K562 (cell line): ENCODE data around the gene RNU1-2. TPM values are rescaled to one million over a fixed set of nuclear protein-coding genes. Genes with fewer than 3 reads are reported as not detected.
"Not testable (repeated sequence)": the region's sequence is repeated elsewhere in the genome, so short reads cannot be mapped to it uniquely, and the experiment has no call there.

Source experiments
- ATAC-seq: fragments of 200-7000 bp; cut with Tn5 transposase; 3 replicates; pipeline ENCODE4 v1.9.1; 2020; ENCODE audit warnings: moderate library complexity
- BruUV-seq: library from RNA; stranded (reverse); fragments of 400-500 nt; replicated peaks from 2 replicates; lab custom pipeline; 2021; lab: Mats Ljungman, UMichigan
- CTCF ChIA-PET: fragments of 300-600 bp; formaldehyde crosslinking; extraction: SDS; loops from one replicate; lab custom pipeline; 2021; ENCODE audit warnings: low intra/inter-chr PET ratio; lab: Yijun Ruan, JAX
- POLR2A ChIA-PET: fragments of 300-600, 350-650 bp; sonication (Branson Sonifier 250); formaldehyde crosslinking; extraction: SDS; loops from one replicate; lab custom pipeline; 2021; ENCODE audit warnings: antibody characterized with exemption, inconsistent platforms; lab: Yijun Ruan, JAX
- DNase-seq, 4 experiments: peaks; one replicate each; pipeline versions ENCODE4 v3.0.0 to v3.0.0-alpha.2; 2011 to 2018; ENCODE audit warnings: low spot score in 3 of 4, mixed read lengths in 3 of 4; ENCODE audit errors: extremely low read depth in 1 of 4
- FAIRE-seq: peaks from 2 replicates; lab custom pipeline; 2011; peaks lifted over from hg19 to GRCh38; lab: Jason Lieb, UNC
- H2AFZ ChIP-seq: 2 replicates; pipeline ENCODE4 v1.6.0; 2011; ENCODE audit warnings: low read depth, low read length, control low read depth, inconsistent platforms
- H3K27ac ChIP-seq: fragments of 200-600 bp; 3 replicates; pipeline ENCODE4 v1.8.0; 2011; ENCODE audit warnings: low read depth, mild to moderate bottlenecking, control low read depth, inconsistent platforms, low read length, moderate library complexity, mixed read lengths; ENCODE audit errors: extremely low read depth
- H3K27me3 ChIP-seq, 2 experiments: fragments of 300-600 bp in 1 of 2; 2 replicates in 1 of 2; 3 replicates in 1 of 2; pipeline versions ENCODE4 v1.6.0 to v1.8.0; 2011; ENCODE audit warnings: inconsistent platforms in 2 of 2, low read length in 2 of 2, mild to moderate bottlenecking in 1 of 2, mixed read lengths in 1 of 2, moderate library complexity in 1 of 2; ENCODE audit not compliant: control insufficient read depth in 2 of 2, insufficient read depth in 2 of 2
- H3K36me3 ChIP-seq: fragments of 300-600 bp; 3 replicates; pipeline ENCODE4 v1.8.0; 2011; ENCODE audit warnings: mild to moderate bottlenecking, low read length, inconsistent platforms; ENCODE audit not compliant: control insufficient read depth, insufficient read depth
- H3K4me1 ChIP-seq, 2 experiments: fragments of 200-600 bp in 1 of 2; replicated peaks in 1 of 2; 2 replicates in 1 of 2; 3 replicates in 1 of 2; pipeline versions ENCODE4 v1.5.1 to v1.8.0; 2011; ENCODE audit warnings: inconsistent platforms in 2 of 2, low read length in 2 of 2, mild to moderate bottlenecking in 1 of 2, mixed read lengths in 1 of 2, moderate library complexity in 1 of 2; ENCODE audit not compliant: control insufficient read depth in 2 of 2, insufficient read depth in 2 of 2
- H3K4me2 ChIP-seq: 2 replicates; pipeline ENCODE4 v1.6.1; 2011; ENCODE audit warnings: low read length, control low read depth, inconsistent platforms, mixed read lengths; ENCODE audit not compliant: insufficient read depth
- H3K4me3 ChIP-seq: fragments of 200-600 bp; sonication (generic), shearing (Covaris generic); 2 replicates; pipeline ENCODE4 v1.5.1; 2016; ENCODE audit warnings: control low read depth, inconsistent platforms
- H3K79me2 ChIP-seq: fragments of 200-600 bp; 3 replicates; pipeline ENCODE4 v1.8.0; 2011; ENCODE audit warnings: low read length, inconsistent platforms; ENCODE audit not compliant: control insufficient read depth, insufficient read depth
- H3K9ac ChIP-seq, 2 experiments: 2 replicates each; pipeline versions ENCODE4 v1.6.0 to v1.6.1; 2011; ENCODE audit warnings: low read depth in 2 of 2, low read length in 2 of 2, control low read depth in 1 of 2, inconsistent platforms in 1 of 2, mild to moderate bottlenecking in 1 of 2, mixed read lengths in 1 of 2; ENCODE audit not compliant: insufficient read depth in 1 of 2
- H3K9me1 ChIP-seq: one replicate; pipeline ENCODE4 v1.6.0; 2011; ENCODE audit warnings: inconsistent platforms, mild to moderate bottlenecking, low read length, moderate library complexity; ENCODE audit not compliant: control insufficient read depth, insufficient read depth
- H3K9me3 ChIP-seq: replicated peaks from 2 replicates; pipeline ENCODE4 v1.5.1; 2011; ENCODE audit warnings: low read depth, low read length, inconsistent platforms; ENCODE audit not compliant: control insufficient read depth, insufficient read depth
- H4K20me1 ChIP-seq: replicated peaks from 2 replicates; pipeline ENCODE4 v1.6.1; 2011; ENCODE audit warnings: low read length, inconsistent platforms, mixed read lengths; ENCODE audit not compliant: control insufficient read depth, insufficient read depth
- CXXC5 ChIP-seq: fragments of 250-450 bp; sonication (Bioruptor Pico); IDR thresholded peaks from 2 replicates; pipeline ENCODE4 v1.8.0; 2022; ENCODE audit warnings: inconsistent platforms, mild to moderate bottlenecking, moderate library complexity
- HDAC1 ChIP-seq, 2 experiments: fragments of 450-650 bp; IDR thresholded peaks; 2 replicates each; pipeline ENCODE4 v1.6.1; 2016 to 2017; ENCODE audit warnings: inconsistent platforms in 1 of 2, mild to moderate bottlenecking in 1 of 2, moderate library complexity in 1 of 2
- HMBOX1 ChIP-seq: sonication (generic); IDR thresholded peaks from 2 replicates; pipeline ENCODE4 v1.6.1; 2016
- MLLT1 ChIP-seq, 2 experiments: fragments of 450-650 bp; IDR thresholded peaks; 2 replicates each; pipeline ENCODE4 v1.6.1; 2016
- POLR2H ChIP-seq: IDR thresholded peaks from 2 replicates; pipeline ENCODE4 v1.6.1; 2016; ENCODE audit warnings: missing genetic modification characterization, low read depth, mild to moderate bottlenecking, control low read depth, missing compliant biosample characterization, moderate library complexity
- TBP ChIP-seq: optimal IDR thresholded peaks from 2 replicates; pipeline ENCODE3; 2011; ENCODE audit warnings: low read depth, low read length, improper control_type of control experiment
- WGBS: fragments of 100-300 bp; shearing (Covaris generic); methylation state at CpG from one replicate; pipeline ENCODE4 v1.1.6; 2016; ENCODE audit warnings: low coverage, mixed read lengths; ENCODE audit not compliant: insufficient coverage; ENCODE audit errors: missing lambda C conversion rate; 5-methylcytosine and 5-hydroxymethylcytosine counted together
- in situ Hi-C: fragments of 300-500 bp; cut with MboI; formaldehyde crosslinking; loops from 4 replicates; pipeline ENCODE4 v1.15.0; 2018; ENCODE audit warnings: inconsistent platforms, mixed read lengths
- intact Hi-C: fragments of 100-400 bp; cut with micrococcal nuclease; formaldehyde crosslinking; loops from 2 replicates; pipeline ENCODE4 v1.14.2; 2022
- polyA plus RNA-seq, 8 experiments: library from polyadenylated mRNA; depleted of rRNA in 4 of 8; stranded (reverse) in 5 of 8; unstranded in 3 of 8; fragments of >200 nt; fragmentation: Nextera tagmentation in 2 of 8; fragmentation: Illumina TruSeq in 1 of 8; extraction: Ambion mirVana in 2 of 8; extraction: Trizol in 1 of 8; gene quantifications; 2 replicates each; pipeline versions ENCODE4 v1.2.1 to v1.2.3, GENCODE V29; 2011 to 2014; ENCODE audit warnings: inconsistent platforms in 1 of 8, missing spikeins in 1 of 8
- total RNA-seq, 7 experiments: library from RNA; depleted of rRNA in 6 of 7; stranded (reverse); fragments of >200 nt in 6 of 7; fragmentation: Illumina TruSeq in 2 of 7; extraction: Trizol in 2 of 7; gene quantifications; 2 replicates each; pipeline versions ENCODE4 v1.2.1 to v1.2.3, GENCODE V29; 2011 to 2021; ENCODE audit warnings: low replicate concordance in 1 of 7
- TF ChIP-seq, protein P1 (sequence below): sonication (generic); formaldehyde crosslinking; IDR thresholded peaks from 2 replicates; pipeline ENCODE4 v1.8.1; 2023; ENCODE audit warnings: mild to moderate bottlenecking, missing genetic modification reagents

The RNU1-2 gene
- total and polyA plus RNA-seq, 9 of the 15 experiments (the other 6 are each of a cell fraction or from before 2014, with no cell fraction given), result under 0.01 to 32,823 (median 2,538) TPM; not detected in 4

GRCh38 chr1:16861832-16862245 lies 33.9 kb upstream of the RNU1-2 start (continued):
- 0 out of 2 replicates have a peak, but pooled peaks have one; percentile 42 for TF ChIP-seq HMBOX1
- TF ChIP-seq, protein P1, sequence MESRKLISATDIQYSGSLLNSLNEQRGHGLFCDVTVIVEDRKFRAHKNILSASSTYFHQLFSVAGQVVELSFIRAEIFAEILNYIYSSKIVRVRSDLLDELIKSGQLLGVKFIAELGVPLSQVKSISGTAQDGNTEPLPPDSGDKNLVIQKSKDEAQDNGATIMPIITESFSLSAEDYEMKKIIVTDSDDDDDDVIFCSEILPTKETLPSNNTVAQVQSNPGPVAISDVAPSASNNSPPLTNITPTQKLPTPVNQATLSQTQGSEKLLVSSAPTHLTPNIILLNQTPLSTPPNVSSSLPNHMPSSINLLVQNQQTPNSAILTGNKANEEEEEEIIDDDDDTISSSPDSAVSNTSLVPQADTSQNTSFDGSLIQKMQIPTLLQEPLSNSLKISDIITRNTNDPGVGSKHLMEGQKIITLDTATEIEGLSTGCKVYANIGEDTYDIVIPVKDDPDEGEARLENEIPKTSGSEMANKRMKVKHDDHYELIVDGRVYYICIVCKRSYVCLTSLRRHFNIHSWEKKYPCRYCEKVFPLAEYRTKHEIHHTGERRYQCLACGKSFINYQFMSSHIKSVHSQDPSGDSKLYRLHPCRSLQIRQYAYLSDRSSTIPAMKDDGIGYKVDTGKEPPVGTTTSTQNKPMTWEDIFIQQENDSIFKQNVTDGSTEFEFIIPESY (CRISPR knock-in tag), result peak; percentile 47; the same call in 1 of the 2 replicates
- TF ChIP-seq POLR2H (tag), result peak; percentile 98
- peak; percentile 32 for TF ChIP-seq TBP
- TF ChIP-seq HDAC1 (IDR thresholded peaks at IDR 0.05), result peak in 1 of 2 experiments; percentile 25; a peak in 1 of 4 replicates
- TF ChIP-seq CXXC5 (CRISPR knock-in tag), result peak; percentile 50

GRCh38 chr1:16862415-16862814 lies 33.4 kb upstream of the RNU1-2 start:
- H3K4me3 ChIP-seq, CTCF ChIA-PET, H4K20me1 ChIP-seq, H3K9ac ChIP-seq, H2AFZ ChIP-seq, FAIRE-seq, H3K4me1 ChIP-seq, BruUV-seq, H3K9me3 ChIP-seq, H3K79me2 ChIP-seq, POLR2A ChIA-PET, H3K27me3 ChIP-seq, H3K9me1 ChIP-seq, H3K36me3 ChIP-seq, intact Hi-C loops, H3K4me2 ChIP-seq, ATAC-seq, H3K27ac ChIP-seq: not testable (repeated sequence)
- in situ Hi-C loops, result loop anchor here (5.0 to 25.0 kb wide), 4 partner anchors 135 to 1000 kb away; partner anchors contain the start of genes NECAP2 and SPATA21
- peak in 1 of 2 experiments; percentile 30; a peak in 1 of 4 replicates for TF ChIP-seq MLLT1 (IDR thresholded peaks at IDR 0.05)
- peak in 1 of 4 experiments; percentile 33 for DNase-seq
- WGBS, result 91% methylated on average over 24 of the region's 25 CpGs

- intact Hi-C loops, H3K4me1 ChIP-seq, BruUV-seq, H3K9ac ChIP-seq, H3K36me3 ChIP-seq, POLR2A ChIA-PET, H2AFZ ChIP-seq, H3K9me3 ChIP-seq, H3K27ac ChIP-seq, FAIRE-seq, H3K4me3 ChIP-seq, H4K20me1 ChIP-seq, H3K9me1 ChIP-seq, DNase-seq, H3K27me3 ChIP-seq, H3K79me2 ChIP-seq, CTCF ChIA-PET, ATAC-seq, H3K4me2 ChIP-seq: not testable (repeated sequence)
- whole genome bisulfite sequencing, result 69% methylated on average over 5 of the region's 11 CpGs
- in situ Hi-C loops, result loop anchor here (5.0 to 25.0 kb wide), 4 partner anchors 136 to 1001 kb away; partner anchors contain the start of genes NECAP2 and SPATA21
Measured at GRCh38 chr1:16863024-16863423, 32.8 kb upstream of the RNU1-2 start.
